ENCODE measurements around the gene ARHGAP18. TPM values are rescaled to one million over a fixed set of nuclear protein-coding genes. Genes with fewer than 3 reads are reported as not detected.

Gene ARHGAP18
- total RNA-seq, 1 donor from 2014 or later = 4.5 TPM

DNA sequence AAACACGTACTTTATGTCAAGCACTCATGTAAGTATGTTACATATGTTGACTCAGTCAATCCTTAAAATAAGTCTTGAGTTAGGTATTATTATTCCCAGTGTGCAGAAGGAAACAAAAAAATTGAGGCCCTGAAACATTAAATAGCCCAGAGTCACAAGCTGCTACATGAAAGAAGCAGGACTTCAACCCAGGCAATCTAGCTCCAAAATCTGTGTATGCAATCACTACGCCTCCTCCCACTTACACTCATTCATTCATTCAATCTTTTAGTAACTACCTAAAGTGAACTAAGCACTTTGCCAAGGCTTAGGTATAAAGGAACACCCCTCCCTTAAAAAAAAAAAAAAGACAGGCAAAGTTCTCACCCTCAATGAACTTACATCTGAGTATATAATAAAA, 9.3 kb downstream of the ARHGAP18 start:
- Histone ChIP-seq H3K36me3 (ENCODE audit: control insufficient read depth, insufficient read depth, low read length) (no peaks in the 10 kb centered on the region), H3K4me3 (ENCODE audit: low read depth, low read length) (no peak overlapping the region), H3K27me3 (ENCODE audit: control insufficient read depth, insufficient read depth, low read length) (no peaks in the 10 kb centered on the region)
- no peak for FAIRE-seq
- no peak for DNase-seq (ENCODE audit: low read depth)
- TF ChIP-seq, protein P1, sequence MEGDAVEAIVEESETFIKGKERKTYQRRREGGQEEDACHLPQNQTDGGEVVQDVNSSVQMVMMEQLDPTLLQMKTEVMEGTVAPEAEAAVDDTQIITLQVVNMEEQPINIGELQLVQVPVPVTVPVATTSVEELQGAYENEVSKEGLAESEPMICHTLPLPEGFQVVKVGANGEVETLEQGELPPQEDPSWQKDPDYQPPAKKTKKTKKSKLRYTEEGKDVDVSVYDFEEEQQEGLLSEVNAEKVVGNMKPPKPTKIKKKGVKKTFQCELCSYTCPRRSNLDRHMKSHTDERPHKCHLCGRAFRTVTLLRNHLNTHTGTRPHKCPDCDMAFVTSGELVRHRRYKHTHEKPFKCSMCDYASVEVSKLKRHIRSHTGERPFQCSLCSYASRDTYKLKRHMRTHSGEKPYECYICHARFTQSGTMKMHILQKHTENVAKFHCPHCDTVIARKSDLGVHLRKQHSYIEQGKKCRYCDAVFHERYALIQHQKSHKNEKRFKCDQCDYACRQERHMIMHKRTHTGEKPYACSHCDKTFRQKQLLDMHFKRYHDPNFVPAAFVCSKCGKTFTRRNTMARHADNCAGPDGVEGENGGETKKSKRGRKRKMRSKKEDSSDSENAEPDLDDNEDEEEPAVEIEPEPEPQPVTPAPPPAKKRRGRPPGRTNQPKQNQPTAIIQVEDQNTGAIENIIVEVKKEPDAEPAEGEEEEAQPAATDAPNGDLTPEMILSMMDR (IDR thresholded peaks at IDR 0.05; ENCODE audit: insufficient read depth, low read length, severe bottlenecking) = no peak

DNA sequence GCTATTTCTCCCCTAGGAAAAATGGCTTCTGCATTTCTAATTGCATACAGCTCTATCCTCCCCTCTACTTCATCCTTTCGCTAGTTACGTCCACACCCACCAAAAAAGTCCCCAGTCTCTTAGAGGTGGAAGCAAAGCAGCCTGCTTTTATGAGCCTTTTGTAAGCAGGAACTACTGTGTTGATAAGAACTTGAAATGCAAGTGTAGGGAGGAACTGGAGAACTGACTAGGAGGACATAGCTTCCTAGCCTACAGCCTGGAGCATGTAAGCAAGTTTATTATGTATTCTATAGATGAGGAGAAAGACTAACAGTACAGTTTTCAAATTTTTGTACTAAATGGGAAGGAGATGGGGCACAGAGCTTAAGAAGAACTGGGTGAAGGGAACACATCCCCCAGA, 10.3 kb downstream of the ARHGAP18 start:
- H3K4me3 ChIP-seq (ENCODE audit: low read depth, low read length) = no peak overlapping the region
- TF ChIP-seq, protein P1 (IDR thresholded peaks at IDR 0.05; ENCODE audit: insufficient read depth, low read length, severe bottlenecking) = no peak
- FAIRE-seq = no peak
- H3K27me3 ChIP-seq (ENCODE audit: control insufficient read depth, insufficient read depth, low read length) = no peaks in the 10 kb centered on the region
- DNase-seq (ENCODE audit: low read depth) = no peak
- no peaks in the 10 kb centered on the region for H3K36me3 ChIP-seq (ENCODE audit: control insufficient read depth, insufficient read depth, low read length)

DNA sequence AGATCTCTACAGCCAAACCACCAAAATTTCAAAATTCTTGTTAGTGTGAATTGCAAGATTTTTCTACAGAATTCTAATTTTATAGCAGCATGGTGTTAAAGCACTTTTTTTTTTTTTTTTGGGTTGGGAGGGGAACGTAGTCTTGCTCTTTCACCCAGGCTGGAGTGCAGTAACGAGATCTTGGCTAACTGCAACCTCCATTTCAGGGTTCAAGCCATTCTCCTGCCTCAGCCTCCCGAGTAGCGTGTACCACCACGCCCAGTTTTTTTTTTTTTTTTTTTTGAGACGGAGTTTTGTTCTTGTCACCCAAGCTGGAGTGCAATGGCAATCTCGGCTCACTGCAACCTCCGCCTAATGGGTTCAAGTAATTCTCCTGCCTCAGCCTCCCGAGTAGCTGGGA, 11.5 kb downstream of the ARHGAP18 start:
- FAIRE-seq = no peak
- TF ChIP-seq, protein P1 (IDR thresholded peaks at IDR 0.05; ENCODE audit: insufficient read depth, low read length, severe bottlenecking) = no peak
- no peak overlapping the region for H3K4me3 ChIP-seq (ENCODE audit: low read depth, low read length)

DNA sequence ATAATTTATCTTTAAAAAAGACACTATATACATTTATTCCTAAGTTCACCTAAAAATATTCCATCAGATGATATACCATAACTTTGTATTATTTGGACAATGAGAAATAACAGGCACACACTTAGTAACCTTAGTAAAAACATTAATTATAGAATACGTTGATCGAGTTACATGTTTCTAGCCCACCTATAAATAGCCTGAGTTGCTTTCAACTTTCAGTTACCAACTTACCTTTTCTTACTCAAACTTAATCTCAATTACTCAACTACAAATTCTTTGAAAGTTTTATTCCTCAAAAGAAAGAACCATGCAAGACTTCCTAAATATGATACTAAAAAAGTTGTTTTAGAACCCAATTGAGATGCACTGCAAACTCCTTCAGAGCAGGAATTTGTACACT, 12.2 kb downstream of the ARHGAP18 start:
- TF ChIP-seq, protein P1 (IDR thresholded peaks at IDR 0.05; ENCODE audit: insufficient read depth, low read length, severe bottlenecking) = no peak
- no peak for FAIRE-seq
- DNase-seq (ENCODE audit: low read depth) = no peak
- no peaks in the 10 kb centered on the region for H3K36me3 ChIP-seq (ENCODE audit: control insufficient read depth, insufficient read depth, low read length)
- H3K27me3 ChIP-seq (ENCODE audit: control insufficient read depth, insufficient read depth, low read length) = no peaks in the 10 kb centered on the region
- no peak overlapping the region for H3K4me3 ChIP-seq (ENCODE audit: low read depth, low read length)

More for the DNA sequence above, 11.5 kb downstream of the ARHGAP18 start:
- H3K36me3 ChIP-seq (ENCODE audit: control insufficient read depth, insufficient read depth, low read length) = no peaks in the 10 kb centered on the region
- no peaks in the 10 kb centered on the region for H3K27me3 ChIP-seq (ENCODE audit: control insufficient read depth, insufficient read depth, low read length)
- no peak for DNase-seq (ENCODE audit: low read depth)

DNA sequence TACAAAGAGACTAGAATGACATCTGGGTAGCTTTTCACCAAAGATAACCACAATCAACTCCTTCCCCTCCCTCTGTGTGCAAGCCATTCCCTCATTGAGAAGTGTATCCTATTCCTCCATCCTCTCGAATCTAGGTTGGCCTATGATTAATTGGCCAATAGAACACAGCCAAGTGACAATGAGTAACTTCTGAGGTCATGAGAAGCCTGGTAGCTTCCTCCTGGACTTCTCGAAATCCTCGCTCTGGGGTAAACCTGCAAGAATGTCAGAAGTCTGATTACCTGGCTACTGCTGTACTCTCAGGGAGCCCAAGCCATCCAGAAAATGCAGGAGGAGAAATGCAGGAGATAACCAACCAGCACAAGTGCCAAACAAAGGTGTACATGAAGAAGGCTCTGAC, 13.1 kb downstream of the ARHGAP18 start:
- TF ChIP-seq, protein P1 (IDR thresholded peaks at IDR 0.05; ENCODE audit: insufficient read depth, low read length, severe bottlenecking) = no peak
- FAIRE-seq = no peak
- no peaks in the 10 kb centered on the region for H3K36me3 ChIP-seq (ENCODE audit: control insufficient read depth, insufficient read depth, low read length)
- no peak overlapping the region for H3K4me3 ChIP-seq (ENCODE audit: low read depth, low read length)
- no peak for DNase-seq (ENCODE audit: low read depth)
- no peaks in the 10 kb centered on the region for H3K27me3 ChIP-seq (ENCODE audit: control insufficient read depth, insufficient read depth, low read length)

DNA sequence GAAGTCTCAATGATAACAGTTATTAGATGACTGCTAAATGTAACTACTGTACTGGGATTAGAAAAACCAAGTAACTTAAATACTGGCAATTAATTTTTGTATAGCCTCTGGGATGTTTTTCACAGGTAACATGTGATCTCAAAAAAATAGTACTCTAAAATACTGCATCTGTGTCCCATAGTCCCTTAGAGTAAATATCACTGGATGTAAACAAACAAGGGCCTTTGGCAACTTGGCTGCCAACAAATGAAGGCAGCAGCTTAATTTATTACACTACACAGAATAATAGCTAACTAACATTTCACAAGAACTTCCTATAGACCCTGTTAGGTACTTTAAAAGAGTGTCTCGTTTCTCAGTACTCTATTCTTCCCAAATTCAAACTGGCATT, 14.0 kb downstream of the ARHGAP18 start:
- no peak for FAIRE-seq
- Histone ChIP-seq H3K36me3 (ENCODE audit: control insufficient read depth, insufficient read depth, low read length) (no peaks in the 10 kb centered on the region), H3K4me3 (ENCODE audit: low read depth, low read length) (no peak overlapping the region), H3K27me3 (ENCODE audit: control insufficient read depth, insufficient read depth, low read length) (no peaks in the 10 kb centered on the region)
- DNase-seq (ENCODE audit: low read depth) = no peak
- TF ChIP-seq, protein P1 (IDR thresholded peaks at IDR 0.05; ENCODE audit: insufficient read depth, low read length, severe bottlenecking) = no peak

Data from bronchial epithelial cell (primary cell).